ENCODE results near the gene DOCK11.
"Not testable (repeated sequence)": the region's sequence is repeated elsewhere in the genome, so short reads cannot be mapped to it uniquely, and the experiment has no call there.

GRCh38 chrX:118582926-118583325 lies 87.3 kb downstream of the DOCK11 start:
- TF ChIP-seq, protein P1, sequence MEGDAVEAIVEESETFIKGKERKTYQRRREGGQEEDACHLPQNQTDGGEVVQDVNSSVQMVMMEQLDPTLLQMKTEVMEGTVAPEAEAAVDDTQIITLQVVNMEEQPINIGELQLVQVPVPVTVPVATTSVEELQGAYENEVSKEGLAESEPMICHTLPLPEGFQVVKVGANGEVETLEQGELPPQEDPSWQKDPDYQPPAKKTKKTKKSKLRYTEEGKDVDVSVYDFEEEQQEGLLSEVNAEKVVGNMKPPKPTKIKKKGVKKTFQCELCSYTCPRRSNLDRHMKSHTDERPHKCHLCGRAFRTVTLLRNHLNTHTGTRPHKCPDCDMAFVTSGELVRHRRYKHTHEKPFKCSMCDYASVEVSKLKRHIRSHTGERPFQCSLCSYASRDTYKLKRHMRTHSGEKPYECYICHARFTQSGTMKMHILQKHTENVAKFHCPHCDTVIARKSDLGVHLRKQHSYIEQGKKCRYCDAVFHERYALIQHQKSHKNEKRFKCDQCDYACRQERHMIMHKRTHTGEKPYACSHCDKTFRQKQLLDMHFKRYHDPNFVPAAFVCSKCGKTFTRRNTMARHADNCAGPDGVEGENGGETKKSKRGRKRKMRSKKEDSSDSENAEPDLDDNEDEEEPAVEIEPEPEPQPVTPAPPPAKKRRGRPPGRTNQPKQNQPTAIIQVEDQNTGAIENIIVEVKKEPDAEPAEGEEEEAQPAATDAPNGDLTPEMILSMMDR (IDR thresholded peaks at IDR 0.05; ENCODE audit: borderline replicate concordance, extremely low read depth, low read length, poor library complexity, severe bottlenecking) = not testable (repeated sequence)
- TF ChIP-seq EZH2 (IDR thresholded peaks at IDR 0.05; ENCODE audit: borderline replicate concordance, low read depth, low read length, severe bottlenecking) = not testable (repeated sequence)

All from DND-41 (cell line).